C4-2B (cell line): ENCODE results near the gene PGS1.

Source experiments
- H3K27ac ChIP-seq: fragments of 450-650 bp; 2 replicates; pipeline ENCODE4 v1.5.1; 2017
- CTCF ChIP-seq: fragments of 450-650 bp; conservative IDR thresholded peaks from 2 replicates; pipeline ENCODE4 v1.5.1; 2017; ENCODE audit warnings: mild to moderate bottlenecking
- ZFX ChIP-seq: fragments of 450-650 bp; IDR thresholded peaks from 2 replicates; pipeline ENCODE4 v1.6.1; 2017

PGS1 gene

GRCh38 chr17:78361225-78361701, 17.2 kb upstream of the PGS1 start:
- TF ChIP-seq ZFX = no peak
- no peak for TF ChIP-seq CTCF
- H3K27ac ChIP-seq = no peak overlapping the region

DNA sequence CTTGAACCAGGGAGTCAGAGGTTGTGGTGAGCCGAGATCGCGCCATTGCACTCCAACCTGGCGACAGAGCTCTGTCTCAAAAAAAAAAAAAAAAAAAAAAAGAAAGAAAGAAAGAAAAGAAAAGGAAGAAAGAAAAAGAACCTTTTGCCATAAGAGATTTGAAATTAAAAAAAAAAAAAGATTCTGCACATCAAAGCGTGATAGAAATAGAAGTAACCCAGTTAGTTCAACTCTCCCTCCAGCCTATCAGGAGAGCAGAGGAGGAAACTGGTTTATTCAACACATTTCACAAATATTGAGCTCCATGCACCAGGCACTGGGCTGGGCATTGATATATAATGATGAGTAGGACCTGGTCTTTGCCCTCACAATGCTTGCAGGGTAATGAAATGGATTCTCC, 16.2 kb upstream of the PGS1 start:
- H3K27ac ChIP-seq = no peak overlapping the region
- TF ChIP-seq ZFX (no peak), CTCF (no peak)

DNA sequence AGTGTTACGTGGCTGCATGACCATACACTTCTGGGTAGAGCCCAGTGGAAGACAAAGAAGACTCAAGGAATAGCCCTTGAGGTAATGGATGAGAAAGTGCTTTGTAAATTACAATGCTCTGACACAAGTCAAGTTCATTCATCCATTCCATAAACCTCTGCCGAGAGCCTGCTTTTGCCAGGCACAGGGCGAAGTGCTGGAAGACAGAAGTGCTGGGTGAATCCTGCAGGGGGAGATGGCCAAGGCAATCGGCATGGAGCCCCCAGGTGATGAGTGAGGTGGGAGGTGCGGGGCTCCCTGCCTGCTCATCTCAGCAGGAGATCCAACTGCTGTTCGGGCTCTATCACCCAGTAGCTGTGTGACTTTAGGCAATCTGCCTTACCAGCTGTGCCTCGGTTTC, 15.8 kb upstream of the PGS1 start:
- H3K27ac ChIP-seq = no peak overlapping the region
- TF ChIP-seq CTCF (no peak), ZFX (no peak)

GRCh38 chr17:78364436-78365281, 13.8 kb upstream of the PGS1 start:
- no peak for TF ChIP-seq ZFX
- no peak for TF ChIP-seq CTCF
- H3K27ac ChIP-seq = no peak overlapping the region

- TF ChIP-seq CTCF (no peak), ZFX (no peak)
- no peak overlapping the region for H3K27ac ChIP-seq
Observed at GRCh38 chr17:78365561-78366108, 12.8 kb upstream of the PGS1 start.

GRCh38 chr17:78366109-78366848, 12.2 kb upstream of the PGS1 start:
- TF ChIP-seq ZFX (no peak), CTCF (no peak)
- no peak overlapping the region for H3K27ac ChIP-seq

GRCh38 chr17:78367193-78367592, 11.3 kb upstream of the PGS1 start:
- no peak for TF ChIP-seq CTCF
- no peak for TF ChIP-seq ZFX
- no peak overlapping the region for H3K27ac ChIP-seq
